ENCODE results near the gene GUCY1A1. TPM values are rescaled to one million over a fixed set of nuclear protein-coding genes. Genes with fewer than 3 reads are reported as not detected.

GUCY1A1 gene
- total RNA-seq, 1 experiment from 2014 or later, result 9.2 TPM

DNA sequence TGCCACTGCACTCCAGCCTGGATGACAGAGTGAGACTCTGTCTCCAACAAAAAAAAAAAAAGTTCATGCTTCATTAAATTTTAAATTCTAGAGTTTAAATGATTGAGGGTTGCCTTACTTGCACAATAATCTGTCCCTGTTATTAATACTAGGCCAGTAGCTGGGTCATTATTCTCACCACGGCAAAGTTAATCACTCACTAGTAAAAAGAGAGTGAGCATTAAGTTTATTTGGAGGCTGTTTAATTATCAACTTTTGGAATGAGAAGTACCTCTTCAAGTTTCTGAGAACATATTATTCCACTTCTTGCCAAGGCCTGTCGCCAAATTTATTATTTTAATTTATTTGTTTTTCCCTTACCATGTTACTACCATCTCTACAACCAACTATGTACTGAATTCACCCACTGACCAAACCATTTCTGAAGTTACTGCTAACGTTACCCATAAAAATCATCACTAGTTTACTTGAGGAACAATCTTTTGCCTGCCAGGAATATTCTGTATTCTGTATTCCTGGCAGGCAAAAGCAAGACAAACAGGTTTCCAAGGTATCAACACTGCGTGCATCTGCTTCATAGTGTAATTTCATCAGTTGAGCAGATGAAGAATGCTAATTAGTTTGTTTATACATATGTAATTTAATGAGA lies 26.5 kb downstream of the GUCY1A1 start:
- Histone ChIP-seq H3K27me3 (ENCODE audit: low read length) (no peaks in the 10 kb centered on the region), H3K79me2 (ENCODE audit: low read length) (no peaks in the 10 kb centered on the region), H3K9ac (ENCODE audit: low read length) (no peak overlapping the region), H4K20me1 (ENCODE audit: low read length) (no peaks in the 10 kb centered on the region), H3K4me1 (ENCODE audit: insufficient read depth, low read length) (no peaks in the 10 kb centered on the region), H3F3A (ENCODE audit: low read length, unreplicated experiment) (no peaks in the 10 kb centered on the region), H3K4me2 (ENCODE audit: low read length) (no peak overlapping the region), H2AFZ (ENCODE audit: low read length) (no peak overlapping the region), H3K9me2 (replicated peaks; ENCODE audit: low read length) (no peaks in the 10 kb centered on the region), H3K9me3 (ENCODE audit: low read length) (no peaks in the 10 kb centered on the region), H3K27ac (ENCODE audit: low read length) (no peak overlapping the region), H3K4me3 (ENCODE audit: low read length) (no peak overlapping the region), H3K36me3 (ENCODE audit: low read depth, low read length) (no peaks in the 10 kb centered on the region)
- BruUV-seq (replicated peaks), result no TSS peak
- TF ChIP-seq EZH2phosphoT487 (IDR thresholded peaks at IDR 0.05; ENCODE audit: borderline replicate concordance, low read length) (no peak), EZH2 (IDR thresholded peaks at IDR 0.05; ENCODE audit: low read length, unreplicated experiment) (no peak), CTCF (conservative IDR thresholded peaks at IDR 0.05; ENCODE audit: low read depth, low read length) (no peak)
- intact Hi-C loops (cut with micrococcal nuclease), result no loop called here
- DNase-seq (no peak), ATAC-seq (no peak)
- CTCF ChIA-PET, result no interaction called here
- POLR2A ChIA-PET (ENCODE audit: unreplicated experiment), result no interaction called here

GRCh38 chr4:155694100-155694785 lies 27.6 kb downstream of the GUCY1A1 start:
- Histone ChIP-seq H3K9me2 (replicated peaks; ENCODE audit: low read length) (no peaks in the 10 kb centered on the region), H4K20me1 (ENCODE audit: low read length) (no peaks in the 10 kb centered on the region), H3K4me1 (ENCODE audit: insufficient read depth, low read length) (no peaks in the 10 kb centered on the region), H3F3A (ENCODE audit: low read length, unreplicated experiment) (no peaks in the 10 kb centered on the region), H3K79me2 (ENCODE audit: low read length) (no peaks in the 10 kb centered on the region), H2AFZ (ENCODE audit: low read length) (no peak overlapping the region), H3K9me3 (ENCODE audit: low read length) (no peaks in the 10 kb centered on the region), H3K4me3 (ENCODE audit: low read length) (no peak overlapping the region), H3K27me3 (ENCODE audit: low read length) (no peaks in the 10 kb centered on the region), H3K36me3 (ENCODE audit: low read depth, low read length) (0 out of 2 replicates have a peak, but pooled peaks cover 3% of the 10 kb centered on the region), H3K4me2 (ENCODE audit: low read length) (no peak overlapping the region), H3K9ac (ENCODE audit: low read length) (no peak overlapping the region), H3K27ac (ENCODE audit: low read length) (no peak overlapping the region)
- ChIA-PET CTCF (no interaction called here), POLR2A (ENCODE audit: unreplicated experiment) (interaction anchor here (0.6 kb wide), 1 partner anchor 319 kb away, joined by 7 read pairs; no protein-coding TSS in a partner anchor)
- TF ChIP-seq EZH2phosphoT487 (IDR thresholded peaks at IDR 0.05; ENCODE audit: borderline replicate concordance, low read length) (no peak), CTCF (conservative IDR thresholded peaks at IDR 0.05; ENCODE audit: low read depth, low read length) (no peak), EZH2 (IDR thresholded peaks at IDR 0.05; ENCODE audit: low read length, unreplicated experiment) (no peak)
- no peak for DNase-seq
- BruUV-seq (replicated peaks), result no TSS peak
- no peak for ATAC-seq
- intact Hi-C loops (cut with micrococcal nuclease), result no loop called here

DNA sequence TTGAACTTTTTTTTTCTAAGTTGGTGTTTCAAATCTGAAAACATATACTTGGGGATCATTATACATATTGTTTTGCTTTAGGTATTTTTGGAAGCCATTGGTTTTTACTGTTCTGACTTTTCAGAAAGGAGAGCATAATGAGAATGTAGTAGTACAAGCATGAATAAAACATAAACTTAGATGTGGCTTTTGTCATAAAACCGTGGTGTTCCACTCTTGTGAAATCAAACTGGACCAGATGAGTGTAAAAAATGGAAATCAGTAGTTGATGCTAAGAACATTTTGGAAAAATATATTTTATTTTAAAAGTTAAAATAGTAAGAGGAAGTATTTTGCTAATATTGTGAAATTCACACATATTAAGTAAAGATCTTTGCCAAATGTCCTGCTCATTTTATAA lies 29.6 kb downstream of the GUCY1A1 start:
- no peak for DNase-seq
- no peaks in the 10 kb centered on the region for H3K9me2 ChIP-seq (replicated peaks; ENCODE audit: low read length)
- no peak overlapping the region for H2AFZ ChIP-seq (ENCODE audit: low read length)
- no TSS peak for BruUV-seq (replicated peaks)
- no peak for ATAC-seq
- ChIA-PET CTCF (no interaction called here), POLR2A (ENCODE audit: unreplicated experiment) (no interaction called here)
- H3K9me3 ChIP-seq (ENCODE audit: low read length), result no peaks in the 10 kb centered on the region
- H3K27me3 ChIP-seq (ENCODE audit: low read length), result no peaks in the 10 kb centered on the region
- no peak overlapping the region for H3K4me2 ChIP-seq (ENCODE audit: low read length)
- no peak overlapping the region for H3K9ac ChIP-seq (ENCODE audit: low read length)
- no peaks in the 10 kb centered on the region for H3K79me2 ChIP-seq (ENCODE audit: low read length)
- H3K36me3 ChIP-seq (ENCODE audit: low read depth, low read length), result 0 out of 2 replicates have a peak, but pooled peaks cover 3% of the 10 kb centered on the region
- no peak overlapping the region for H3K4me3 ChIP-seq (ENCODE audit: low read length)
- H4K20me1 ChIP-seq (ENCODE audit: low read length), result no peaks in the 10 kb centered on the region
- H3K27ac ChIP-seq (ENCODE audit: low read length), result no peak overlapping the region
- TF ChIP-seq CTCF (conservative IDR thresholded peaks at IDR 0.05; ENCODE audit: low read depth, low read length), result no peak
- no peak for TF ChIP-seq EZH2phosphoT487 (IDR thresholded peaks at IDR 0.05; ENCODE audit: borderline replicate concordance, low read length)
- TF ChIP-seq EZH2 (IDR thresholded peaks at IDR 0.05; ENCODE audit: low read length, unreplicated experiment), result no peak
- H3K4me1 ChIP-seq (ENCODE audit: insufficient read depth, low read length), result no peaks in the 10 kb centered on the region
- no peaks in the 10 kb centered on the region for H3F3A ChIP-seq (ENCODE audit: low read length, unreplicated experiment)
- intact Hi-C loops (cut with micrococcal nuclease), result no loop called here

Measured in PC-3 (cell line).